Common myeloid progenitor, CD34-positive (primary cell): Measurements from ENCODE around the gene JAKMIP1.

Source experiments
- CTCF ChIA-PET: fragments of 350-600 bp; sonication (Branson Sonifier 250); formaldehyde crosslinking; loops from one replicate; lab custom pipeline; 2021; ENCODE audit warnings: antibody characterized with exemption; lab: Charles Lee
- POLR2A ChIA-PET: fragments of 350-600 bp; sonication (Branson Sonifier 250); formaldehyde crosslinking; loops from one replicate; lab custom pipeline; 2021; ENCODE audit warnings: antibody characterized with exemption; lab: Charles Lee
- DNase-seq, 3 donors: peaks; one replicate each; pipeline versions ENCODE4 v3.0.0 to v3.0.0-alpha.2; 2013
- H3K27ac ChIP-seq, 2 experiments: 1 replicate in 1 of 2; 2 replicates in 1 of 2; pipeline ENCODE4 v1.7.0; 2013; ENCODE audit warnings: inconsistent platforms in 2 of 2, low read length in 2 of 2, mild to moderate bottlenecking in 2 of 2, low read depth in 1 of 2, moderate library complexity in 1 of 2; ENCODE audit not compliant: severe bottlenecking in 2 of 2, insufficient read depth in 1 of 2, poor library complexity in 1 of 2
- H3K27me3 ChIP-seq, 5 experiments: replicated peaks in 2 of 5; 1 replicate in 3 of 5; 2 replicates in 2 of 5; pipeline versions ENCODE4 v1.6.1 to v1.7.0; 2013; ENCODE audit warnings: low read length in 4 of 5, mild to moderate bottlenecking in 2 of 5, moderate library complexity in 2 of 5, inconsistent platforms in 1 of 5; ENCODE audit not compliant: insufficient read depth in 5 of 5, control insufficient read depth in 4 of 5
- H3K36me3 ChIP-seq, 4 experiments: 1 replicate in 2 of 4; 2 replicates in 2 of 4; pipeline versions ENCODE4 v1.6.1 to v1.7.0; 2013; ENCODE audit warnings: low read length in 3 of 4, control low read depth in 1 of 4, mild to moderate bottlenecking in 1 of 4; ENCODE audit not compliant: control insufficient read depth in 4 of 4, insufficient read depth in 4 of 4
- H3K4me1 ChIP-seq, 4 experiments: 1 replicate in 3 of 4; 2 replicates in 1 of 4; pipeline versions ENCODE4 v1.6.1 to v1.7.1; 2013; ENCODE audit warnings: low read length in 3 of 4, mild to moderate bottlenecking in 3 of 4, control low read depth in 1 of 4, inconsistent platforms in 1 of 4, moderate library complexity in 1 of 4; ENCODE audit not compliant: control insufficient read depth in 4 of 4, insufficient read depth in 4 of 4; ENCODE audit errors: control extremely low read depth in 1 of 4
- H3K4me3 ChIP-seq, 7 experiments: 1 replicate in 4 of 7; 2 replicates in 3 of 7; pipeline versions ENCODE4 v1.5.1 to v1.7.0; 2013; ENCODE audit warnings: mild to moderate bottlenecking in 7 of 7, low read length in 6 of 7, moderate library complexity in 6 of 7, inconsistent platforms in 2 of 7, low read depth in 2 of 7, control low read depth in 1 of 7; ENCODE audit not compliant: insufficient read depth in 4 of 7, control insufficient read depth in 1 of 7; ENCODE audit errors: extremely low read depth in 1 of 7
- H3K9me3 ChIP-seq, 5 experiments: 1 replicate in 4 of 5; 2 replicates in 1 of 5; pipeline versions ENCODE4 v1.6.1 to v1.7.1; 2013; ENCODE audit warnings: low read length in 4 of 5, mild to moderate bottlenecking in 2 of 5, inconsistent platforms in 1 of 5, low read depth in 1 of 5, moderate library complexity in 1 of 5; ENCODE audit not compliant: control insufficient read depth in 4 of 5, insufficient read depth in 2 of 5; ENCODE audit errors: control extremely low read depth in 1 of 5
- WGBS: methylation state at CpG from one replicate; pipeline ENCODE4 v1.1.5; 2013; ENCODE audit not compliant: insufficient coverage; 5-methylcytosine and 5-hydroxymethylcytosine counted together

The JAKMIP1 gene

DNA sequence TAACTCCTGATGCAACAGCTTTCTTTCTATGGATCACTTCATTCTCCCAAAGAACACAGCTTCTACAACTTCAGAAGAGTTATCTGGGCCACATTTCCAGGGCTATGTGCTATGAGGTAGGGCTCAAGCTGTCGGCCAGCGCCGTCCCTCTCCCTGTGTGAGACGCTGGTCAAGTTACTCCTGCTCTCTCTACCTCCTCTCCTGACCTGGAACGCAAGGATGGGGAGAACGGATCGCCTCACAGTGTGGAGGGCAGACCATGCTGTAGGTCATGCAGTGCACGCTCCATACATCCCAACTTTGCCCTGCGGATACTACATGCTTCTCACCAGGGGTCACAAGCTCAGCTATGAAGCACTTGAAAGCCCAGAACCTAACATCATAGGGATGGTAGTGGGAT, 42.4 kb downstream of the JAKMIP1 start:
- POLR2A ChIA-PET = no interaction called here
- no peak overlapping the region for H3K4me3 ChIP-seq
- no peaks in the 10 kb centered on the region for H3K4me1 ChIP-seq
- no peaks in the 10 kb centered on the region for H3K36me3 ChIP-seq
- peaks cover 0 to 4% (median 0%) of the 10 kb centered on the region in 5 experiments for H3K9me3 ChIP-seq
- no peak for DNase-seq
- WGBS = 96% methylated on average over 5 of the region's 9 CpGs
- CTCF ChIA-PET = no interaction called here
- no peak overlapping the region for H3K27ac ChIP-seq
- H3K27me3 ChIP-seq = peaks cover 0 to 46% (median 7%) of the 10 kb centered on the region in 5 experiments

DNA sequence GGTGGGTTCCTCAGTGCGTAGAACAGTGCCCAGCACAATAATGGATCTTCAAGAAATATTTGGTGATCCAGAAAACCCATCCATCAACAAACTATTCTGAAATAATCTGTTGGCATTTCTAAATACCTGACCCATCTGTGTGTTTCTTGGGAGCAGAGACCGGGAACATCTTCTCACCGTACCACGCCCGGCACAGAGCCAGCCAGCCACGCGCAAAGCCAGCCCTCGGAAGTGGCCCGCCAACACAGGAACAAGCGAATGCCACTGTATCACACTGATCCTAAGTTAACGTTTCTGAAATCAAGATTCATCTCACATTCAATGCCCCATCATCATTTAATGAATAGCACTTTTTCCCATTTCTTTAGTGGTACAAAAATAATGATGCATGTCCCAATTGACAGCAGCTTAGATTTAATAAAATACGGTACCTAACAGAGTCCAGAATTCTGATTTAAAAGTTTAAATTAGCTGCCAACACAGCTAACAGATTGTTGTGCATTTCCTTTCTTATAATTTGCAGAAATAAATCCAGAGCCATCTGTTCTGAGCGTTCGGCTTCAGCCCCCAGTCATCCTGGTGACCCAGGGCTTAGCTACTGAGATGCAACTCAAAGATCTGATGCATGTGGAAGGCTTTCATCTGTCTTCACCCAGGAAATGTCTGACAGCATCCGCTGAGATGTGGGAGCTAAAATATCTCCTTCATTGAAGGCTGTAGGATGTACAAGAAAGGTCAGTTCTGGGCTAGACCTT, 44.2 kb downstream of the JAKMIP1 start:
- CTCF ChIA-PET = interaction anchor here (1.1 kb wide), 1 partner anchor 158 kb away, joined by 3 read pairs; no protein-coding TSS in a partner anchor
- H3K27me3 ChIP-seq = peaks cover 0 to 49% (median 7%) of the 10 kb centered on the region in 5 experiments
- no peaks in the 10 kb centered on the region for H3K4me1 ChIP-seq
- POLR2A ChIA-PET = no interaction called here
- DNase-seq = no peak
- WGBS = 93% methylated on average over 15 of the region's 15 CpGs
- H3K4me3 ChIP-seq = no peak overlapping the region
- no peaks in the 10 kb centered on the region for H3K36me3 ChIP-seq
- no peak overlapping the region for H3K27ac ChIP-seq
- no peaks in the 10 kb centered on the region for H3K9me3 ChIP-seq

- no peak for DNase-seq
- ChIA-PET POLR2A (no interaction called here), CTCF (no interaction called here)
- no peaks in the 10 kb centered on the region for H3K36me3 ChIP-seq
- no peak overlapping the region for H3K27ac ChIP-seq
- 30% methylated on average over 7 of the region's 9 CpGs for WGBS
- no peaks in the 10 kb centered on the region for H3K4me1 ChIP-seq
- H3K27me3 ChIP-seq = peaks cover 0 to 50% (median 7%) of the 10 kb centered on the region in 5 experiments
- no peak overlapping the region for H3K4me3 ChIP-seq
- no peaks in the 10 kb centered on the region for H3K9me3 ChIP-seq
These were observed 45.5 kb downstream of the JAKMIP1 start for GRCh38 chr4:6154875-6155274.

DNA sequence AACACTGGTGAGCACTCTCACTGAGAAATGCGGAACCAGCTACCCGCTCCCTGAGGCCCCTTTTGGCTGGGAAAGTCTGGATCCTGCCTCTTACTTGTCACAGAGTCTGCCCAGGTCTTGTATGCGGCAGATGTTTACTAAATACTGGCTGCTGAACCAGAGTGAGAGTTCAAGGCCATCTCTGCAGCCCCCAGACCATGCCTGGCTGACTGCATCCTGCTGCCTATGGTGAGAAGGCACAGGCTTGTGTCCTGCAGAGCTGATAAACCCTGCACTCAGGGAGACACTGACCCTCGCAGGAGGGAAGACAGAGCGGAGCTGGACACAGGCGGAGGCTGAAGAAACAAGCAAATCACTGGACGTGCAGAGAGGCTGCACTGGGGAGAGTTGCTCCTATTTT, 46.5 kb downstream of the JAKMIP1 start:
- CTCF ChIA-PET = no interaction called here
- DNase-seq = no peak
- H3K4me1 ChIP-seq = no peaks in the 10 kb centered on the region
- no peak overlapping the region for H3K27ac ChIP-seq
- H3K27me3 ChIP-seq = peaks cover 0 to 50% (median 7%) of the 10 kb centered on the region in 5 experiments
- POLR2A ChIA-PET = no interaction called here
- WGBS = 82% methylated on average over 5 of the region's 7 CpGs
- no peak overlapping the region for H3K4me3 ChIP-seq
- no peaks in the 10 kb centered on the region for H3K36me3 ChIP-seq
- H3K9me3 ChIP-seq = no peaks in the 10 kb centered on the region

GRCh38 chr4:6152869-6153705, 47.3 kb downstream of the JAKMIP1 start:
- POLR2A ChIA-PET = no interaction called here

GRCh38 chr4:6150046-6150735, 50.2 kb downstream of the JAKMIP1 start:
- CTCF ChIA-PET = interaction anchor here (0.6 kb wide), 1 partner anchor 152 kb away, joined by 3 read pairs; no protein-coding TSS in a partner anchor
- 92% methylated on average over 14 of the region's 18 CpGs for WGBS
- POLR2A ChIA-PET = no interaction called here

More at GRCh38 chr4:6152869-6153705, 47.3 kb downstream of the JAKMIP1 start:
- no peak for DNase-seq
- peaks cover 0 to 53% (median 7%) of the 10 kb centered on the region in 5 experiments for H3K27me3 ChIP-seq
- no peaks in the 10 kb centered on the region for H3K36me3 ChIP-seq
- CTCF ChIA-PET = no interaction called here
- no peak overlapping the region for H3K4me3 ChIP-seq
- H3K4me1 ChIP-seq = no peaks in the 10 kb centered on the region
- 86% methylated on average over 12 of the region's 15 CpGs for WGBS
- no peak overlapping the region for H3K27ac ChIP-seq
- H3K9me3 ChIP-seq = no peaks in the 10 kb centered on the region

More at GRCh38 chr4:6150046-6150735, 50.2 kb downstream of the JAKMIP1 start:
- no peak overlapping the region for H3K4me3 ChIP-seq
- no peak for DNase-seq
- H3K9me3 ChIP-seq = peaks cover 0 to 3% (median 0%) of the 10 kb centered on the region in 5 experiments
- H3K4me1 ChIP-seq = no peaks in the 10 kb centered on the region
- H3K27me3 ChIP-seq = peaks cover 0 to 39% (median 7%) of the 10 kb centered on the region in 5 experiments
- no peak overlapping the region for H3K27ac ChIP-seq
- no peaks in the 10 kb centered on the region for H3K36me3 ChIP-seq
